Hematopoietic multipotent progenitor cell treated with erythropoietin and hydrocortisone succinate and interleukin-3 and kit ligand, for 8 days (in vitro differentiated cells): Measurements from ENCODE around the gene EFCAB6.

Experiments
- DNase-seq: peaks from one replicate; pipeline ENCODE4 v3.0.0-alpha.2; 2015

The EFCAB6 gene

GRCh38 chr22:43628250-43628649, 183.9 kb downstream of the EFCAB6 start:
- no peak for DNase-seq

- DNase-seq = no peak
Observed at GRCh38 chr22:43627485-43628213, 184.5 kb downstream of the EFCAB6 start.

GRCh38 chr22:43625242-43625641, 186.9 kb downstream of the EFCAB6 start:
- DNase-seq = no peak

- no peak for DNase-seq
Observed at GRCh38 chr22:43624144-43624998, 187.7 kb downstream of the EFCAB6 start.

- DNase-seq = no peak
Observed at GRCh38 chr22:43622886-43623285, 189.2 kb downstream of the EFCAB6 start.

GRCh38 chr22:43620197-43620596, 191.9 kb downstream of the EFCAB6 start:
- no peak for DNase-seq

- DNase-seq = no peak
Observed at GRCh38 chr22:43618517-43618916, 193.6 kb downstream of the EFCAB6 start.

- DNase-seq = no peak
Observed at GRCh38 chr22:43616645-43617044, 195.5 kb downstream of the EFCAB6 start.

- DNase-seq = no peak
Observed at GRCh38 chr22:43600265-43600664, 211.8 kb downstream of the EFCAB6 start.

GRCh38 chr22:43592476-43592875, 219.6 kb downstream of the EFCAB6 start:
- DNase-seq = no peak

GRCh38 chr22:43591380-43591779, 220.7 kb downstream of the EFCAB6 start:
- no peak for DNase-seq

- no peak for DNase-seq
Observed at GRCh38 chr22:43587574-43587973, 224.5 kb downstream of the EFCAB6 start.

- no peak for DNase-seq
Observed at GRCh38 chr22:43583501-43583900, 228.6 kb downstream of the EFCAB6 start.

- DNase-seq = no peak
Observed at GRCh38 chr22:43582394-43582793, 229.7 kb downstream of the EFCAB6 start.

GRCh38 chr22:43580271-43580750, 231.8 kb downstream of the EFCAB6 start:
- no peak for DNase-seq

- DNase-seq = no peak
Observed at GRCh38 chr22:43574738-43575137, 237.4 kb downstream of the EFCAB6 start.

- no peak for DNase-seq
Observed at GRCh38 chr22:43572710-43573109, 239.4 kb downstream of the EFCAB6 start.

GRCh38 chr22:43571181-43571580, 240.9 kb downstream of the EFCAB6 start:
- DNase-seq = no peak

- no peak for DNase-seq
Observed at GRCh38 chr22:43570531-43571165, 241.5 kb downstream of the EFCAB6 start.

GRCh38 chr22:43569111-43569510, 243.0 kb downstream of the EFCAB6 start:
- DNase-seq = no peak

- DNase-seq = no peak
Observed at GRCh38 chr22:43567691-43568324, 244.3 kb downstream of the EFCAB6 start.

- DNase-seq = no peak
Observed at GRCh38 chr22:43566561-43567332, 245.4 kb downstream of the EFCAB6 start.
